ENCODE measurements around the gene WWOX. TPM values are rescaled to one million over a fixed set of nuclear protein-coding genes. Genes with fewer than 3 reads are reported as not detected.

WWOX gene
- total and polyA plus RNA-seq, 3 donors from 2014 or later = 20.6 to 76.7 (median 64.1) TPM

DNA sequence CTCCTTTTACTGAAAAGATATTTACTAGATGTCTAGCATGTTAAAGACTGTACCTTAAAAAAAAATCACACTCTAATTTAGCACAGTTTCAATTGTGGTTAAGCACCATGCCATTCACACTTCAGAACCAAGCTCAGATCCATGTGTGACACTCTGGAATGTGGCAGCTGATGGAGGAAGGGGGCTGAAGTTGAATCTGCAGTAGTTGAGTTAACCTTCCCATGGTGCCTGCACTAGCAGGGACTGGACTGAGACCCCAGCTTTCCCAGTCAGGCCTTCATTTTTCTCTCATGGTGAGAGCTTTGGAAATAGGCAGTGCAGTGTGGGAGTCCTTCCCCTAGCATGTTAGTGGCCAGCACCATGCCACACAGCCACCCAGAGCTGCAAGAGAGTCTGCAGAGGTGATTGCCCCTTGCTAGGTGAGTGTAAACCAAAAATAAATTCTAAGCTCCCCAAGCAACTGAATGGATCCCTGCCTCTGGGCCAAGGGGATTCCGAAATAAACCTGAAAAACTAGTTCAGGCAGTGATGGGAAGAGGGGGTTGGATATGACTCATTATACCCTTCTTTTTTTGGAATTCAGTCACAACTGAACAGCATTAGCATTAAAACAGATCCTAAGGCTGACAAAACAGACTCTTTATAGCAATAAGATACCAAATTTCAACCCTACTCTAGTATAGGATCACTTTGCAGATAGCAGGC is 208.5 kb downstream of the WWOX start:
- WGBS, 2 donors = 95 to 100% methylated on average over 1 of the region's 1 CpG
- H3K36me3 ChIP-seq (ENCODE audit: low read depth, missing control alignments) = no peaks in the 10 kb centered on the region
- no peaks in the 10 kb centered on the region for H3K27me3 ChIP-seq
- no peaks in the 10 kb centered on the region for H3K9me3 ChIP-seq
- DNase-seq = no peak
- no peaks in the 10 kb centered on the region for H3K4me1 ChIP-seq
- intact Hi-C loops (cut with DNase I; ENCODE audit: low total_unique reads) = no loop called here
- H3K27ac ChIP-seq = no peak overlapping the region
- TF ChIP-seq, protein P1, sequence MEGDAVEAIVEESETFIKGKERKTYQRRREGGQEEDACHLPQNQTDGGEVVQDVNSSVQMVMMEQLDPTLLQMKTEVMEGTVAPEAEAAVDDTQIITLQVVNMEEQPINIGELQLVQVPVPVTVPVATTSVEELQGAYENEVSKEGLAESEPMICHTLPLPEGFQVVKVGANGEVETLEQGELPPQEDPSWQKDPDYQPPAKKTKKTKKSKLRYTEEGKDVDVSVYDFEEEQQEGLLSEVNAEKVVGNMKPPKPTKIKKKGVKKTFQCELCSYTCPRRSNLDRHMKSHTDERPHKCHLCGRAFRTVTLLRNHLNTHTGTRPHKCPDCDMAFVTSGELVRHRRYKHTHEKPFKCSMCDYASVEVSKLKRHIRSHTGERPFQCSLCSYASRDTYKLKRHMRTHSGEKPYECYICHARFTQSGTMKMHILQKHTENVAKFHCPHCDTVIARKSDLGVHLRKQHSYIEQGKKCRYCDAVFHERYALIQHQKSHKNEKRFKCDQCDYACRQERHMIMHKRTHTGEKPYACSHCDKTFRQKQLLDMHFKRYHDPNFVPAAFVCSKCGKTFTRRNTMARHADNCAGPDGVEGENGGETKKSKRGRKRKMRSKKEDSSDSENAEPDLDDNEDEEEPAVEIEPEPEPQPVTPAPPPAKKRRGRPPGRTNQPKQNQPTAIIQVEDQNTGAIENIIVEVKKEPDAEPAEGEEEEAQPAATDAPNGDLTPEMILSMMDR (IDR thresholded peaks at IDR 0.05) = no peak
- no peak for TF ChIP-seq POLR2A (IDR thresholded peaks at IDR 0.05)
- H3K4me3 ChIP-seq = no peak overlapping the region

- Histone ChIP-seq H3K27me3 (no peaks in the 10 kb centered on the region), H3K4me3 (no peak overlapping the region), H3K36me3 (ENCODE audit: low read depth, missing control alignments) (no peaks in the 10 kb centered on the region), H3K4me1 (no peaks in the 10 kb centered on the region), H3K27ac (no peak overlapping the region), H3K9me3 (no peaks in the 10 kb centered on the region)
- WGBS, 2 donors = 95 to 97% methylated on average over 4 of the region's 4 CpGs
- intact Hi-C loops (cut with DNase I; ENCODE audit: low total_unique reads) = no loop called here
- no peak for DNase-seq
- TF ChIP-seq, protein P1 (IDR thresholded peaks at IDR 0.05) = no peak
- no peak for TF ChIP-seq POLR2A (IDR thresholded peaks at IDR 0.05)
These were observed 210.3 kb downstream of the WWOX start for GRCh38 chr16:78309763-78310162.

DNA sequence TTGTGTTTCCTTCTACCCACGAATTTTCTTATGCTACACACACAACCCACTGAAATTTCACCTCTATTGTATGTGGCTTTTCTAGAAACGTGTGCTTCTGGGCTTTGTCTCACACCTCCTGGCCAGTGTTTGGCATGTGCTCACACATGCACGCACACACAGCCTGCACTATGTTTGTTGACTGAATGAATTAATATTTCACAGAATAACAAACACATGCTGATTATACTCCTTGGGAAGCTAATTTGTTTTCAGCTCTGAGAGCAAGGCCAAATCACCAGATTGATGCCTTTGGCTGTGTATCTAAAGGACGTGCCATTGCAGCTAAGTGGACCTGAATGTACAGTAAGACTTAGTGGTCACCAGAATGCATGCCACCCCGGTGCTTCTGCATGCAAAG is 210.7 kb downstream of the WWOX start:
- DNase-seq = no peak
- Histone ChIP-seq H3K9me3 (no peaks in the 10 kb centered on the region), H3K27ac (no peak overlapping the region), H3K4me1 (no peaks in the 10 kb centered on the region), H3K27me3 (no peaks in the 10 kb centered on the region), H3K4me3 (no peak overlapping the region), H3K36me3 (ENCODE audit: low read depth, missing control alignments) (no peaks in the 10 kb centered on the region)
- TF ChIP-seq, protein P1 (IDR thresholded peaks at IDR 0.05) = no peak
- TF ChIP-seq POLR2A (IDR thresholded peaks at IDR 0.05) = no peak
- 84 to 86% methylated on average over 5 of the region's 5 CpGs for WGBS, 2 donors
- intact Hi-C loops (cut with DNase I; ENCODE audit: low total_unique reads) = no loop called here

DNA sequence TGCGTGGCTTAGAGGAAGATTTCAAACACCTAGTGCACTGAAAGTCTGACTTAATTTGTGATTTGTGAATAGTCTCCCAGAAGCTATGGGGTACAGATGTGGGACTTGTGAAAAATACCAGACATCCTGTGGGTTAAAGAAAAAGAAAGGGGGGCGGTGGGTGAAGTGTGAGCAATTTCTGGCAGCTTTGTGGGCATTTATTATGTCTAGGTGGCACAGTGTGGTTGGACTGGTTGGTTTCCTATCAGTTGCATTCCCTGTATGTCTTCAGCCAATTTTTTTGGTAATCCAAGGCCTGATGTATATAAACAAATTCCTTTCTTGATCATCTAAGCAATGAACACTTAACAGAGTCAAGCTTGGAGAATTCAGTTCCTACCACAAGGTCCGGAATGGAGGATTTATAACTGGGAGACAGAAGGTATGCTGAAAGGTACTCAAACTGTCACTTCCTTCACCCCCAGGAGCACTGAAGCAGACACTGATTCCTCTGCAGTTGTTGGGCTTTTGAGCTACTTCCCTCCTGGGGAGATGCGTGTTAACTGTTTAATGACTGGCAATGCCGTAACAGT is 211.6 kb downstream of the WWOX start:
- TF ChIP-seq, protein P1 (IDR thresholded peaks at IDR 0.05) = no peak
- no peak for TF ChIP-seq POLR2A (IDR thresholded peaks at IDR 0.05)
- Histone ChIP-seq H3K4me1 (no peaks in the 10 kb centered on the region), H3K27me3 (no peaks in the 10 kb centered on the region), H3K27ac (no peak overlapping the region), H3K9me3 (no peaks in the 10 kb centered on the region), H3K36me3 (ENCODE audit: low read depth, missing control alignments) (no peaks in the 10 kb centered on the region), H3K4me3 (no peak overlapping the region)
- 88 to 93% methylated on average over 5 of the region's 5 CpGs for WGBS, 2 donors
- intact Hi-C loops (cut with DNase I; ENCODE audit: low total_unique reads) = no loop called here
- DNase-seq = no peak

GRCh38 chr16:78311831-78312230 is 212.4 kb downstream of the WWOX start:
- intact Hi-C loops (cut with DNase I; ENCODE audit: low total_unique reads) = no loop called here
- DNase-seq = no peak
- Histone ChIP-seq H3K27ac (no peak overlapping the region), H3K4me3 (no peak overlapping the region), H3K27me3 (no peaks in the 10 kb centered on the region), H3K9me3 (no peaks in the 10 kb centered on the region), H3K4me1 (no peaks in the 10 kb centered on the region), H3K36me3 (ENCODE audit: low read depth, missing control alignments) (no peaks in the 10 kb centered on the region)
- no peak for TF ChIP-seq POLR2A (IDR thresholded peaks at IDR 0.05)
- TF ChIP-seq, protein P1 (IDR thresholded peaks at IDR 0.05) = no peak
- 75 to 79% methylated on average over 4 of the region's 4 CpGs for WGBS, 2 donors
